ENCODE measurements around the gene DAB2. TPM values are rescaled to one million over a fixed set of nuclear protein-coding genes. Genes with fewer than 3 reads are reported as not detected.

The DAB2 gene
- total RNA-seq, 4 donors from 2014 or later = 13.6 to 25.7 (median 19.2) TPM

DNA sequence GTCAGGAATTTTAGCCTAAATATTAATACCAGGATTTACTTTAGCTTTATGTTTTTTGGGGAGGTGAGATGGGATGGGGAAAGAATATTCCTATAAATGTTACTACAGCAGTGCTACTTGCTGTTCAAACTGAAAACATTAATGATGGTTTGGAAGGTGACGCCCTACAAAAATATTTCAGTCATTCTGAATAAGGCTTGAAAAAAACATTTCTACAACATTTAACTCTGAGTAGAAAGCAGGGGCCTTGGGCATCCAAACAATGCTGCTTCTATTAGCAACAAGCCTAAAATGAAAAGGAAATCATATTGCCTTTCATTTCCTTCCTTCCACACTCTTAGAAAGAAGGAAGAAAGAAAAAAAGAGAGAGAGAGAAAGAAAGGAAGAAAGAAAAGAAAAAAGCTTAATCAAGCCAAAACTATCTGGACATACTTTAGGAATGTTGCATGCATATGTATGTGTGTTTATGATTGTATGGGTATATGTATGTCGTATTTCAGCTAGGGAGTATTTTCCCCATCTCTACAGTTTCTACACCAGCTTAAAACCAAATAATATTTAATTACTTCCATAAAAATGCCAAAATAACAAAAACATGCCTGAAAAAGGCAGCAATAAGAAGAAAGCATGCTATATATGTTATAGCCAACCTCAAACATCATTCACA is 16.3 kb upstream of the DAB2 start:
- no peak overlapping the region for H3K4me3 ChIP-seq (ENCODE audit: low read depth, poor library complexity, severe bottlenecking)
- DNase-seq (ENCODE audit: low spot score in 2 of 2) = no peak
- 61 to 67% methylated on average over 2 of the region's 2 CpGs for WGBS, 2 donors
- intact Hi-C loops (cut with DNase I; ENCODE audit: low total_unique reads) = no loop called here
- TF ChIP-seq POLR2A (IDR thresholded peaks at IDR 0.05) (no peak), CTCF (IDR thresholded peaks at IDR 0.05) (no peak)

DNA sequence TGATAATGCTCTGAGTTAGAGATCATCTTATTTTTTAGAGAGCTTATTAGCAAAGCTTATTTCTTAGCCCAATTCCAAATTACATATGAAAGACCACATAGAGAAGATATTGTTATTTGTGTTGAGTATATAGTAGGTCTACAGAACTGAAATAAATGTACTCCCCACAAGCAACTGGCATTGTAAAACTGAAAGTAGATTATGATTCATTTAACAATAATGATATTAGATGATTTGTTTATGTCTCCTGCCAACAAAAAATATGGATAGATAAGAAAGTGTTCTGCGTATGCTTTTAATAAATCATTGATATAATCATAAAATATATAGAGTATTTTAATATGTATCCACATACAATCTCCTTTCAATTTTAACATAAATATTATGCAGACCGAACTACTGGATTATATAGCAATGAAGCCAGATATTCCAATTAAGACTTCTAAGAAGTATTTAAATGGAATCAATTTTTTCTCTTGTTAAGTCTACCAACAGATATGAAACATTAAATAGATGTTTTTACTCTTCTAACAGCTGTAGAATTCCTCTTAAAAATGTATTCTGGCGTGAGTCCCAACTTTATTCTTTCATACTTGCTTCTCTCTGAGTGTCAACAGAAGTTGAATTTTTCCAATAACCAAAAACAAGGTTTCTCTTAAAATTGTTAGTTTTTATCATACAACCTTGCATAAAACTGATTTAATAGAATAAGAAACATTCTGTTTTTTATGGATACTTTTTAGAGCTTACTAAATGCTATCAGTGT is 15.6 kb upstream of the DAB2 start:
- H3K4me3 ChIP-seq (ENCODE audit: low read depth, poor library complexity, severe bottlenecking) = no peak overlapping the region
- intact Hi-C loops (cut with DNase I; ENCODE audit: low total_unique reads) = no loop called here
- DNase-seq (ENCODE audit: low spot score in 2 of 2) = no peak
- TF ChIP-seq POLR2A (IDR thresholded peaks at IDR 0.05) (no peak), CTCF (IDR thresholded peaks at IDR 0.05) (no peak)
- 57 to 58% methylated on average over 3 of the region's 3 CpGs for WGBS, 2 donors

DNA sequence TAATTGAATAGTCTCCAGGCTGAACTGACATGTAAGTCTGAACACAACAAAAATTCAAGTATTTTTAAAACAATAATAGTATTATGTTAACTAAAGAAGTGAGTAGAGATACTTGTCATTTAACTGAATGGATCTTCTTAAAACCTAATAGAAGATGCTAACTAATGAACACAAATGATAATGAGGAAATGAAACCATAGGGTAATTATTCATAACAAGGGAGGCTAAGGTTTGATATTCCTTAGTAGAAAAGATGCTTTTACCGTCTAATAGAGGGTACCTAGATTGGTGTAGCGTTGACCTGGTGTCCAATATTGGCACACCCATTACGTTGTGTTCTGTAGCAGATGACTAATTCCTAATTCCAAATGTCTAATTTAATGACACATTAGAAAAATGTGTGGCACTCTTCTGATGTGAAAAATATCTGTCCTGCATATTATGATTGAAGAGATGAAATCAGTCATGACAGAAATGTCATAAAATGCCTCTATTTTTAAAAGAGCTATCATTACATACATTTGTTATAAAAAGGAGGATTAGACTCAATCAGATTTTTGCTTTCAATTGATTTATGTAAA is 14.9 kb upstream of the DAB2 start:
- no peak overlapping the region for H3K4me3 ChIP-seq (ENCODE audit: low read depth, poor library complexity, severe bottlenecking)
- whole genome bisulfite sequencing, 2 donors = 56 to 60% methylated on average over 3 of the region's 3 CpGs
- no peak for DNase-seq (ENCODE audit: low spot score in 2 of 2)
- no peak for TF ChIP-seq POLR2A (IDR thresholded peaks at IDR 0.05)
- no peak for TF ChIP-seq CTCF (IDR thresholded peaks at IDR 0.05)
- intact Hi-C loops (cut with DNase I; ENCODE audit: low total_unique reads) = no loop called here

GRCh38 chr5:39437467-39437866 is 12.7 kb upstream of the DAB2 start:
- no peak for DNase-seq (ENCODE audit: low spot score in 2 of 2)
- TF ChIP-seq POLR2A (IDR thresholded peaks at IDR 0.05) = no peak
- TF ChIP-seq CTCF (IDR thresholded peaks at IDR 0.05) = no peak
- 22 to 29% methylated on average over 1 of the region's 1 CpG for WGBS, 2 donors
- H3K4me3 ChIP-seq (ENCODE audit: low read depth, poor library complexity, severe bottlenecking) = no peak overlapping the region
- intact Hi-C loops (cut with DNase I; ENCODE audit: low total_unique reads) = no loop called here

GRCh38 chr5:39433848-39434247 is 9.1 kb upstream of the DAB2 start:
- TF ChIP-seq POLR2A (IDR thresholded peaks at IDR 0.05) (no peak), CTCF (IDR thresholded peaks at IDR 0.05) (no peak)
- intact Hi-C loops (cut with DNase I; ENCODE audit: low total_unique reads) = no loop called here
- H3K4me3 ChIP-seq (ENCODE audit: low read depth, poor library complexity, severe bottlenecking) = no peak overlapping the region
- 68 to 80% methylated on average over 4 of the region's 4 CpGs for WGBS, 2 donors
- no peak for DNase-seq (ENCODE audit: low spot score in 2 of 2)

All from lower leg skin (tissue), 4 donors.